Measurements from ENCODE around the gene DOCK9. TPM values are rescaled to one million over a fixed set of nuclear protein-coding genes. Genes with fewer than 3 reads are reported as not detected.

Gene DOCK9
- total RNA-seq, 4 donors from 2014 or later, result 31.4 to 46.7 (median 45.6) TPM

DNA sequence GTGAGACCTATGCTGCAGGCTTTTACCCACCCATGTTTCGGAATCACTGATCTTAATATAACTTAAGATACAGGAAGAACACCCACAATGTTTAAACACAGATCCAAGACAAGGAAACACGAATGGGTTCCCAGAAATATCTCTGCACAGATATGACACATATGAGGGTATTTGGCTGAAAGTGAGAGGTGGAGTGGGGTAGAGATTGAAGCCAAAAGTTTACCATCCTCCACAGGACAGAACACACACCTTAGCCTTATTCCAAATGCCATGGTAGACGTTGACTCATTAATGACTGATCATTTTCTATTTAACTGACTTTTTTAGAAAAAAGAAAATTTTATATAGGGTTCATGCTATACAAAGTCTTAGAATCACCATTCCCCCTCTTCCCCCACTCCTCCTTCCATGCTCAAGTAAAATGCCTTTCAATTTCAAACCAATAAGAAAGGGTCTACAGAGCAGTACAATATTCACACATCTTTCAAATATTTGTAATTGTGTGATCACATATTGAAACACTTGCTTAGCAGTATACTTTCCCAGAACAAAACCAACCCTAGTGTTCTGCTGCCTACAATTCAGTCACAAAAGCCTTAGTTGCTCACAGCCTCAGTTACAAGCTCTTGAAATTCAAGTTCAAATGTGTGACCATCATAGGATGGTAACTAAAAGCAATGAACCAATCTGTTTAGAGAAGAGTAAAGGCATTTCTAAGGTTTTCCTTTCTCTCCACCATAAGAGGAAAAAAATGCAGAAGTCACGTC, 11.8 kb upstream of the DOCK9 start:
- Histone ChIP-seq H3K9me3 (no peaks in the 10 kb centered on the region), H3K4me3 (no peak overlapping the region), H3K4me1 (peaks cover 0 to 6% of the 10 kb centered on the region in 2 donors), H3K36me3 (no peaks in the 10 kb centered on the region), H3K27me3 (no peaks in the 10 kb centered on the region), H3K27ac (no peak overlapping the region)
- ATAC-seq, result no peak
- DNase-seq, result no peak
- in situ Hi-C loops (cut with MboI; ENCODE audit: low sequenced_read_pairs in 4 of 4) (no loop called here), intact Hi-C loops (cut with DNase I; ENCODE audit: low total_unique reads) (no loop called here)
- TF ChIP-seq CTCF (IDR thresholded peaks at IDR 0.05 in 4 of 5, conservative IDR thresholded peaks at IDR 0.05 in 1 of 5) (no peak), POLR2A (IDR thresholded peaks at IDR 0.05) (no peak)

GRCh38 chr13:98988780-98989179, 10.9 kb upstream of the DOCK9 start:
- in situ Hi-C loops (cut with MboI; ENCODE audit: low sequenced_read_pairs in 4 of 4), result no loop called here
- DNase-seq (no peak), ATAC-seq (no peak)
- Histone ChIP-seq H3K27me3 (no peaks in the 10 kb centered on the region), H3K4me1 (peaks cover 0 to 6% of the 10 kb centered on the region in 2 donors), H3K9me3 (no peaks in the 10 kb centered on the region), H3K27ac (no peak overlapping the region), H3K36me3 (no peaks in the 10 kb centered on the region), H3K4me3 (no peak overlapping the region)
- intact Hi-C loops (cut with DNase I; ENCODE audit: low total_unique reads), result no loop called here
- no peak for TF ChIP-seq CTCF (IDR thresholded peaks at IDR 0.05 in 4 of 5, conservative IDR thresholded peaks at IDR 0.05 in 1 of 5)
- no peak for TF ChIP-seq POLR2A (IDR thresholded peaks at IDR 0.05)

- no peak overlapping the region for H3K27ac ChIP-seq
- in situ Hi-C loops (cut with MboI; ENCODE audit: low sequenced_read_pairs in 4 of 4), result no loop called here
- peaks cover 0 to 6% of the 10 kb centered on the region in 2 donors for H3K4me1 ChIP-seq
- ATAC-seq, result no peak
- H3K4me3 ChIP-seq, result no peak overlapping the region
- no peaks in the 10 kb centered on the region for H3K27me3 ChIP-seq
- H3K36me3 ChIP-seq, result no peaks in the 10 kb centered on the region
- no peaks in the 10 kb centered on the region for H3K9me3 ChIP-seq
- TF ChIP-seq CTCF (IDR thresholded peaks at IDR 0.05 in 4 of 5, conservative IDR thresholded peaks at IDR 0.05 in 1 of 5) (no peak), POLR2A (IDR thresholded peaks at IDR 0.05) (no peak)
- intact Hi-C loops (cut with DNase I; ENCODE audit: low total_unique reads), result no loop called here
- no peak for DNase-seq
Measured at GRCh38 chr13:98988277-98988676, 10.4 kb upstream of the DOCK9 start.

DNA sequence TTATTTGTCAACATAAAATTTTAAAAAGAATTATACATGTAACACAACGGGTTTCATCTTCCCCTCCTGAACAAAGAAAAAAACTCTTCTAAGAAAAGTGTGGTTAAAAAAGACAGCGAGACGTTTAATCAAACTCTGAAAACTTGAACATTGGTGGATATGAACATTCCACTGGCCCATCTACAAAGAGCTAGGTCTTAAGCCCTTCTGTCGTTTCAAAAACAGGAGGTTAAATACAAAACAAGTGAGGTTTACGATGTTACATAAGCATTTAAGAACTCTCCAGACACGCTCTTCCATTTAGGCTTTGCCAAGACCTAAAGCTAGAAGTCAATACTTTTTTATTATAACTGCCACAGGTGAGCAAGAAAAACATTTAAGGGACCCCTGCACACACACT, 9.4 kb upstream of the DOCK9 start:
- Histone ChIP-seq H3K27me3 (no peaks in the 10 kb centered on the region), H3K36me3 (no peaks in the 10 kb centered on the region), H3K27ac (no peak overlapping the region), H3K4me3 (no peak overlapping the region), H3K4me1 (peaks cover 0 to 6% of the 10 kb centered on the region in 2 donors), H3K9me3 (no peaks in the 10 kb centered on the region)
- intact Hi-C loops (cut with DNase I; ENCODE audit: low total_unique reads), result no loop called here
- in situ Hi-C loops (cut with MboI; ENCODE audit: low sequenced_read_pairs in 4 of 4), result no loop called here
- no peak for ATAC-seq
- no peak for DNase-seq
- TF ChIP-seq POLR2A (IDR thresholded peaks at IDR 0.05) (no peak), CTCF (IDR thresholded peaks at IDR 0.05 in 4 of 5, conservative IDR thresholded peaks at IDR 0.05 in 1 of 5) (no peak)

All from gastrocnemius medialis (tissue), 4 donors.